DOHH2 (cell line): ENCODE results near the gene OR13C8.
"Not testable (repeated sequence)": the region's sequence is repeated elsewhere in the genome, so short reads cannot be mapped to it uniquely, and the experiment has no call there.

ENCODE experiments used
- H3F3A ChIP-seq: fragments of 200-600 bp; sonication (generic), shearing (Covaris generic); 2 replicates; pipeline ENCODE4 v1.6.0; 2016; ENCODE audit warnings: antibody characterized with exemption, mild to moderate bottlenecking; ENCODE audit not compliant: control insufficient read depth, insufficient read depth
- H3K27ac ChIP-seq: fragments of 200-600 bp; sonication (generic); 2 replicates; pipeline ENCODE4 v1.5.1; 2014; ENCODE audit warnings: low read depth, mild to moderate bottlenecking, low read length, moderate library complexity
- H3K27me3 ChIP-seq: fragments of 200-600 bp; sonication (generic); 2 replicates; pipeline ENCODE4 v1.6.1; 2014; ENCODE audit warnings: mild to moderate bottlenecking, low read length, mixed read lengths; ENCODE audit not compliant: control insufficient read depth
- H3K36me3 ChIP-seq: fragments of 200-600 bp; sonication (generic); 2 replicates; pipeline ENCODE4 v1.6.1; 2014; ENCODE audit warnings: mild to moderate bottlenecking, low read length, moderate library complexity, mixed read lengths; ENCODE audit not compliant: control insufficient read depth
- H3K4me1 ChIP-seq: fragments of 200-600 bp; sonication (generic); 2 replicates; pipeline ENCODE4 v1.6.1; 2014; ENCODE audit warnings: mild to moderate bottlenecking, low read length, mixed read lengths; ENCODE audit not compliant: control insufficient read depth
- H3K4me2 ChIP-seq: fragments of 200-600 bp; sonication (generic); 2 replicates; pipeline ENCODE4 v1.6.0; 2014; ENCODE audit warnings: mild to moderate bottlenecking, low read length, moderate library complexity
- H3K4me3 ChIP-seq: fragments of 200-600 bp; sonication (generic); 2 replicates; pipeline ENCODE4 v1.5.1; 2014; ENCODE audit warnings: mild to moderate bottlenecking, low read length, mixed read lengths
- H3K79me2 ChIP-seq: fragments of 200-600 bp; sonication (generic); 2 replicates; pipeline ENCODE4 v1.6.1; 2014; ENCODE audit warnings: mild to moderate bottlenecking, low read length, mixed read lengths; ENCODE audit not compliant: control insufficient read depth
- H3K9me2 ChIP-seq: fragments of 200-600 bp; sonication (generic); replicated peaks from 2 replicates; pipeline ENCODE4 v1.6.1; 2014; ENCODE audit warnings: mild to moderate bottlenecking, low read length, mixed read lengths; ENCODE audit not compliant: control insufficient read depth
- H3K9me3 ChIP-seq: fragments of 200-600 bp; sonication (generic); 2 replicates; pipeline ENCODE4 v1.6.1; 2014; ENCODE audit warnings: antibody characterized with exemption, low read length, mixed read lengths; ENCODE audit not compliant: control insufficient read depth, insufficient read depth
- H4K20me1 ChIP-seq: fragments of 200-600 bp; sonication (generic); 2 replicates; pipeline ENCODE4 v1.6.0; 2014; ENCODE audit warnings: low read depth, mild to moderate bottlenecking, antibody characterized with exemption, low read length, moderate library complexity; ENCODE audit not compliant: control insufficient read depth, insufficient read depth
- EZH2phosphoT487 ChIP-seq: fragments of 200-600 bp; sonication (generic); IDR thresholded peaks from 2 replicates; pipeline ENCODE4 v1.6.1; 2017; ENCODE audit warnings: borderline replicate concordance, mild to moderate bottlenecking, antibody characterized with exemption, low read length, moderate library complexity, mixed read lengths
- TF ChIP-seq, protein P1 (sequence below): fragments of 200-600 bp; sonication (generic); IDR thresholded peaks from one replicate; pipeline ENCODE4 v1.5.1; 2014; ENCODE audit warnings: antibody characterized with exemption, mild to moderate bottlenecking, low read depth, low read length; ENCODE audit not compliant: poor library complexity, severe bottlenecking

OR13C8 gene

DNA sequence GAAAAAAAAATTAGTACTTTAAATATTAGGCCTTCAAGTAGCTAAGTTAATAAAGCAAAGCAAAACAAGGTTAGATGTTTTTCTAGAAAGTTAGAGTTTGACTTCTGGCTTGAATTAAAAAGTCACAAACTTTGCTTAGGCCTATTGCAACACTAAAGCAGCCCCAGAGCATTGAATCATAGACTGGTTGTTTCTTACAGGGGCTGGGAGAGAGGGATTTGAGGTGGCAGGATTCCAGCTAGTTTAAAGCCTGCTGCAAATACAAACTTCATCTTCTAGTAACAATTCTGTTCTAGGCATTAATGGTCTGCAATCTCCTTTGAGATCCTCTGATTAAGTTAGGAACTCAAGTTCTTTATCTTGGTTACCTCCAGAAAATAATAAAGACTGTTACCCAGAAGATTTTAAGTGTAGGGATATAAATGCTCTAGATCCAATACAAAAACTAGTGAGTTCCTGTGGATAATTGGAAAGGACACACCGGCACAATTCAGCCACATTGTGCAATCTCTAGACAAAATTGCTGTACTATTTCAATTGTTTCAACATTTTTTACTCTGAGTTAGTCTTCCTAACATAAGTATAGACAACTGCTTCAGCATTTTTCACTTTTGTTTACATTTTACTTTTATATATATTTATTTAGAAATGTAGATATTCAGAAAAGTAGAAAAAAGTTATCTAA is 17.7 kb downstream of the OR13C8 start:
- H3K4me3 ChIP-seq, result no peak overlapping the region
- no peaks in the 10 kb centered on the region for H3K27me3 ChIP-seq
- no peaks in the 10 kb centered on the region for H3K36me3 ChIP-seq
- H3K27ac ChIP-seq, result no peak overlapping the region
- H3K4me2 ChIP-seq, result no peak overlapping the region
- H3K9me3 ChIP-seq, result no peaks in the 10 kb centered on the region
- no peaks in the 10 kb centered on the region for H4K20me1 ChIP-seq
- H3K9me2 ChIP-seq, result no peaks in the 10 kb centered on the region
- no peaks in the 10 kb centered on the region for H3K79me2 ChIP-seq
- H3F3A ChIP-seq, result no peaks in the 10 kb centered on the region
- TF ChIP-seq, protein P1, sequence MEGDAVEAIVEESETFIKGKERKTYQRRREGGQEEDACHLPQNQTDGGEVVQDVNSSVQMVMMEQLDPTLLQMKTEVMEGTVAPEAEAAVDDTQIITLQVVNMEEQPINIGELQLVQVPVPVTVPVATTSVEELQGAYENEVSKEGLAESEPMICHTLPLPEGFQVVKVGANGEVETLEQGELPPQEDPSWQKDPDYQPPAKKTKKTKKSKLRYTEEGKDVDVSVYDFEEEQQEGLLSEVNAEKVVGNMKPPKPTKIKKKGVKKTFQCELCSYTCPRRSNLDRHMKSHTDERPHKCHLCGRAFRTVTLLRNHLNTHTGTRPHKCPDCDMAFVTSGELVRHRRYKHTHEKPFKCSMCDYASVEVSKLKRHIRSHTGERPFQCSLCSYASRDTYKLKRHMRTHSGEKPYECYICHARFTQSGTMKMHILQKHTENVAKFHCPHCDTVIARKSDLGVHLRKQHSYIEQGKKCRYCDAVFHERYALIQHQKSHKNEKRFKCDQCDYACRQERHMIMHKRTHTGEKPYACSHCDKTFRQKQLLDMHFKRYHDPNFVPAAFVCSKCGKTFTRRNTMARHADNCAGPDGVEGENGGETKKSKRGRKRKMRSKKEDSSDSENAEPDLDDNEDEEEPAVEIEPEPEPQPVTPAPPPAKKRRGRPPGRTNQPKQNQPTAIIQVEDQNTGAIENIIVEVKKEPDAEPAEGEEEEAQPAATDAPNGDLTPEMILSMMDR, result no peak
- no peak for TF ChIP-seq EZH2phosphoT487
- no peaks in the 10 kb centered on the region for H3K4me1 ChIP-seq

DNA sequence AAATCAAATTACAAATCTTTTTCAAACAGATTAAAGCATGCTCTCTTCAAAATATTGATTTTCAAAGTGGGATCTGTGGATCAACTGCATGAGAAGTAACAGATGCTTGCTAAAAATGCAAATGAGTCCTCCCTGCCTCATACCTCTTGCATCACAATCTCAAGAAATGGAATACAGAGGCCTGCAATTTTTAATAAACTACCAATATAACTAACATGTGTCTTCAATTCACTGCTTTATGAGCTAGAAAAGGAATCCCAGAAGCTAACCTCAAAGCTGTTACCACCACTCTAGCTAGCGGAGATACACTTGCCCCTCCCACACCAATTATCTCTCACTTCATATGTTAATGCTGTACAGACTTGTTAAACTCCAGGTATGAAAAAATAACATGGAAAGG is 20.7 kb downstream of the OR13C8 start:
- no peak overlapping the region for H3K27ac ChIP-seq
- no peak overlapping the region for H3K4me3 ChIP-seq
- no peaks in the 10 kb centered on the region for H4K20me1 ChIP-seq
- no peaks in the 10 kb centered on the region for H3K9me2 ChIP-seq
- no peaks in the 10 kb centered on the region for H3K36me3 ChIP-seq
- no peaks in the 10 kb centered on the region for H3K79me2 ChIP-seq
- H3K4me2 ChIP-seq, result no peak overlapping the region
- no peak for TF ChIP-seq EZH2phosphoT487
- TF ChIP-seq, protein P1, result no peak
- no peaks in the 10 kb centered on the region for H3F3A ChIP-seq
- no peaks in the 10 kb centered on the region for H3K27me3 ChIP-seq
- H3K4me1 ChIP-seq, result no peaks in the 10 kb centered on the region
- H3K9me3 ChIP-seq, result no peaks in the 10 kb centered on the region

DNA sequence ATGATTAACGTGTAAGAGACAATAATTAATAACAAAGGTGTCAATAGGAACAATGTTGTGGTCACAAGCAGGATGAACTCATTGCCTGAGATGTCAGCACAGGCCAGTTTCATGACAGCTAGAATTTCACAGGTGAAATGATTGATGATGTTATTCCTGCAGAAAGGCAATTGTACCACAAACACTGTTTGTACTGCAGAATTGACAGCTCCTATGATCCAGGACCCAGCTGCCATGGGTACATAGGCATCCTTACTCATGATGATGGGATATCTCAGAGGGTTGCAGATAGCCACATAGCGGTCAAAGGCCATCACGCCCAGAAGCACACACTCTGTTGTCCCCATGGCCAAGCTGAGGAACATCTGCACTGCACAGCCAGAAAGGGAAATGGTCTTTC is 29.8 kb downstream of the OR13C8 start:
- H3K4me1 ChIP-seq, H3K36me3 ChIP-seq, H3K4me2 ChIP-seq, H4K20me1 ChIP-seq, H3K79me2 ChIP-seq, H3K27ac ChIP-seq, H3K9me2 ChIP-seq, H3K4me3 ChIP-seq, H3F3A ChIP-seq, H3K27me3 ChIP-seq, H3K9me3 ChIP-seq: not testable (repeated sequence)

DNA sequence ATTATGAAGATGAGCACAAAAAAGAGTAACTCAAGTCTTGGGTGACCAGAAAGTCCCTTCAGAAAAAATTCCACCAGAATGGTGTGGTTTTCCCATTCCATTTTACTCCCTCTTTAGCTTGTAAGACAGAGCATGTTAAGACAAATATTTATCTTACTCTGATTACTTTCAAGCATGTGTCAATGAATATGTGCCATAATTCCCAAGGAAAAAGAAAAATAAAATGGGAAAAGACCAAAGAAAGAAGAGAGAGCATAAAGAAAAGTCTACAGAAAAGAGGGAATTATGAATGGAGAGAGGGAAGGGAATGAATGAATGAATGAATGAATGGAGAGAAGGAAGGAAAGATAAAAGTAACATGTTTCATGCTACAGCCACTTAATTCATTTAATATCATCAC is 30.3 kb downstream of the OR13C8 start, which contains the start of gene OR13C5:
Gene OR13C5, minus strand, starts transcription at position 101 of the 400 bp plus-strand sequence. Its CDS starts 0 bp downstream, at position 101.
- not testable (repeated sequence) for H3K27me3 ChIP-seq, H3F3A ChIP-seq, H3K4me1 ChIP-seq, H3K27ac ChIP-seq, H3K79me2 ChIP-seq, H3K9me2 ChIP-seq, H4K20me1 ChIP-seq, H3K4me2 ChIP-seq, H3K9me3 ChIP-seq, H3K4me3 ChIP-seq, H3K36me3 ChIP-seq
